COLO829 (cell line): ENCODE data around the gene TXNDC8.
"Not testable (repeated sequence)": the region's sequence is repeated elsewhere in the genome, so short reads cannot be mapped to it uniquely, and the experiment has no call there.

Source experiments
- DNase-seq: peaks from one replicate; pipeline ENCODE4 v3.0.0; 2012; ENCODE audit warnings: low spot score

TXNDC8 gene

DNA sequence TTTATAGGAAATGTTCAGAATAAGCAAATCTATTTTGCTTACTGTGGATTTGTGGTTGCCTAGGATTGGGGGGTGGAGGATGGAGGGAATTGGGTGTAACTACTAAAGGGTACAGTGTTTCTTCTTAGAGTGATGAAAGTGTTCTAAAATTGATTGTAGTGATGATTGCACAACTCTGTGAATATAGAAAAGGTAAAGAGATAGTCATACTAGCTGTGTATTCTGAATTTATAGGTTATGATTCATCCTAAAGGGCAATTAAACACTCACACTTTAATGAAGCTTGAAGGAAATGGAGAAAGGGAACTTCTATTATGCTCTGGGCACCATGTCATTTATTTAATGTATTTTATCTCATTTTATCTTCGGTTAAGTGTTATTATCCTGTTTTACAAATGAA is 9.9 kb downstream of the TXNDC8 start:
- no peak for DNase-seq

DNA sequence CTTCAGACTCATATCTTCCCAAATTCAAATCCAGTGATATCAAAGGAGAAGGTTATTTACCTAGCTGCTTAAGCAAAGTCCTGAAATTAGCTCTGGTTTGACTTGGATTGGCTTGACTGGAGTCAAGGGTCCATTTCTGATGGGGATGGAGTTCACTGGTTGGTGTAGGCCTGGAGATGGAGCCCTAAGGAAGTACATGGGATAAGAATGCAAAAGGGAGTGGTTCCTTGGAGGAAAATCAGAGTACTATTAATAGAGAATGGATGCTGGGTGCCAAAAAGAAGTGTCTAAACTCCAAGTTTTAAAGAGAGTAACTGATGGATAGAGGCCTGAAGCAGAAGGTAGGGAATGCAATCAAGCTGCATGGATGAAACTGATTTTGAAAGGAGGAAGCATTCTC is 13.8 kb downstream of the TXNDC8 start:
- no peak for DNase-seq

DNA sequence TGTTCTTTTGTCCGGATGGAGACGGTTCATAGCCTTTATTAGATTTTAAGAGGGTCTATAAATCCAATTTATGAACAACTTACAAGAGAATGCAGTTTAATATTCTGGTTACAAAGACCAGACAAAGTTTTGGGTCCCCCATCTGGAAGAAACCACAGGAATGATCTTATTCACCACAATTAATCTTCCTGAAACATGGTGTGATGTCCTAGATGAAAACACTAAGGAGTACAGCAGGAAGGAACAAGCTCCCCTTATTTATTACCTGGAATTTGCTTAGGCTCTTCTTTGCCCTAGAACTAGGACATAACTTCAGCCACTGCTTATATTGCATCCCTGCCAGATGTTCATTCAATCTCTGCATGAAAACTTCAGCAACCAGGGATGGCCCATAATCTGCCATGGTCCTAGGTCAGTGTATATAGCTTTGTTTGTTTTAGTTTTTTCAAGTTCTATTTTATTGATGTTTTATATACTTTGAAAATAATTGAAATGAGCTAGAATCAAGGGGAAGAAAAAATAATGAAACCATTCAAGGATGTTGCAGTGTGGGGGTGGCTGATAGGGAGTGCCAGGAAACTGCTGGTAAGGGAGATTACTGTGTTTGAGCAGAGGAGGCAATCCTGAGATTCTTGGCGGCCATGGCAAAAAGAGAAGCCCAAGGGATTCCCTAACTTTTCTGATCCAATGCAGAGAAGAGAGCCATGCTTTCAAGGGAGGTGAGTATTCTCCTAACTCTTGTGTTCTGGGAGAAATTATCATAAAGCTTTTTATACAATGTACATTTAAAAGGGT is 16.8 kb downstream of the TXNDC8 start:
- peak; percentile 28 for DNase-seq

DNA sequence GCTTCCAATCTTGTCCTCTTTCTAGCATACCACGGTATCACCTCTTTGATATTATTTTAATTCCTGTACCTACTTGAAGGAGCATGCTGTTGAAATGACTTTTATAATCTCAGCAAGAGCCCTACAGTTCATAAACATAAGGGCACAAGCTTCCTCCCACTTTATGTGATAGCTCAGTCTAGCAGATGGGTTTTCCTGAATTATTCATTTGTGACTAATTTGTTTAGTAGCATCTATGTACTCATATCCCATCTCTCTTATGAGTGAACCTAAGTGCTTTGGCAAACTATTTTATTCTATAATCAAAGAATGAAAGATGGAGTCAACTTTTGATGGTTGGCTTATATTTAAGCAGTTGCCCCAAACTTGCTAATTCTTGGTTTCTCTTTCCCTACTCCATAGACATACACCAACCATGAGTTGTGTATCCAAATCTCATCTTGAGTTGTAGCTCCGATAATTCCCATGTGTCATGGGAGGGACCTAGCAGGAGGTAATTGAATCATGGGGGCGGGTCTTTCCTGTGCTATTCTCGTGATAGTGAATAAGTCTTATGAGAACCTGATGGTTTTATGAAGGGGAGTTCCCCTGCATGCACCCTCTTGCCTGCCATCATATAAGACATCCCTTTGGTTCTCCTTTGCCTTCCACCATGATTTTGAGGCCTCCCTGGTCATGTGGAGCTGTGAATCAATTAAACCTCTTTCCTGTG is 17.7 kb downstream of the TXNDC8 start:
- DNase-seq: no peak

DNA sequence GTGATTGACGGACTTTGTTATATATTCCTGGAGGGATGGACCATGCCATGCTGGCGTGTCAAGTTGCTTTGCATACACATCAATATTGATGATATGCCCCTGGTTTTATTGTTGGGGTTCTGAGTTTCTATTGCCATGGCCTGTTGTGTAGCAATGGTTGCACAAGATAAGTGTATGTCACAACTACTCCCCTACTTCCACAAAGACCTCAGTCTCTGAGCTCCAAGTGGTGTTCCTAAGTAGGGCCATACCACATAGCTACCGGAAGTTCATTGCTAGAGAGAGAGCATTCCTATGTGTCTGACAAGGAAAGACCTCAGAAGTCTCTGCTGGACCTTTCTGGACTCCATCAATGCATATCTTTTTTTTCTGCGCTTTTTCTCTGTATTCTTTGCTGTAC is 19.8 kb downstream of the TXNDC8 start:
- no peak for DNase-seq

DNA sequence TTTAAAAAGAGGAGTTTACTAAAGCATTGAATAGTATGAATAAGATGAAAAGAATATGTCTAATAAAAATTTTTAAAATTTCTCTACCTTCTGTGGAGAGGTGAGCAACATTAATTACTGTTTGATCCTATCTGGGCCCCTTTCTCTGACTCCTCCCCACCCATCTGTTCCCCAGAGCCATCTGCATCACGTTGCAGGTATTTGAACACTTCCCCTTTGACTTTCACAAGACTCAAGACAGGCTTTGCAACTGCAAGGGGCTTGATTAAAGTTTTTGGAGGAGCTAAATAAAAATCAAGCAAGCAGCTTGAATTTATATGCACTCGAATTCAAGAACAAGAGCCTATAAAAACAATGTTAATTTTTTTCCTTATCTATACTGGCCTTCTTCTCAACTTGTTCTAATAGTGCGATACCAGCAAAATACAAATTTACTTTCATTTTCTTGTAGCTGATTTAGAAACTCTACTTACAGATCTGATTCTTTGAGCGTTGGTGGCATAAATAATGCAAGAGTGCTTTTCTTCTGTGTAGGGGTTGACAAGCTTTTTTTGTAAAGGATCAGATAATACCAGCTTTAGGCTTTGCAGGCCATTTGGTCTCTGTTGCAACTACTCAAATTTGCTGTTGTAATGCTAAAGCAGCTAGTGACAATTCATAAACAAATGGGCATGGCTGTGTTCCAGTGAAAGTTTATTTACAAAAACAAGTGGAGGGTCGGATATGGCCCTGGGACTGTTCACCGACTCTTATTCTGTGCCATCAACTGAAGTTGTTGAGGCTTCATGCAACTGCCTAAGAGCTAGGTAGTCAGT is 21.2 kb downstream of the TXNDC8 start:
- DNase-seq: no peak

DNA sequence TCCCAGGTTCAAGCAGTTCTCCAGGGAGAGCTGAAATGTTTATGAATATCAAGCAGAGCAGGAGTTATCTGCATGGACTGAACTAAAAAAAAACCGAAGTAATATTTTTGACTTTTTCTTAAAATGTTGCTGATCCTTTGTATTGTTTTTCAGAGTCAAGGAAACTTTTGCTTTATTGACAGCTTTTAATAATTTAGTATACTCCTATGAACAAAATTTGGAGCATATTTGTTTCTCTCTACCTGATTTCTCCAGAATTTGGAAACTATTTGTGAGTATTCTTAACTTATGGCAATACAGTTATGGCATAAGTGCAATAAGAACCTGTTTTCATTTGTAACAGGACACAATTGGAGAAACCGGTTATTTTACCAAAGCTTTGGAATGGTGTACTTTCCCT is 25.7 kb downstream of the TXNDC8 start:
- not testable (repeated sequence) for DNase-seq

DNA sequence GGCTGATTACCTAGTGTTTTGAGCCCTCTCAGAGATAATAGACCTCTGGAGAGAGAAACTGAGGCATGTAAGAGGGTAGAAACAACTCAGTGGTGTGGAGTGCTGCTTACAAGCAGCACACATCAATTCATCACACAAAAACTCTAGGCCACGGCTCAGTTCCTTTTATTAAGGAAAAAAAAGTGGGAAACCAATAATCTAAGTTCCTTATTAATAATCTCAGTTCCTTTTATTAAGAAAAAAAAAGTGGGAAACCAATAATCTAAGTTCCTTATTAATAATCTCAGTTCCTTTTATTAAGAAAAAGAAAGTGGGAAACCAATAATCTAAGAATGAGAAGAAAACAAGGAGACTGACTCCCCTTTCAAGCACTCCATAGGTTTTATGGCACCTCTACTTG is 28.0 kb downstream of the TXNDC8 start:
- no peak for DNase-seq

DNA sequence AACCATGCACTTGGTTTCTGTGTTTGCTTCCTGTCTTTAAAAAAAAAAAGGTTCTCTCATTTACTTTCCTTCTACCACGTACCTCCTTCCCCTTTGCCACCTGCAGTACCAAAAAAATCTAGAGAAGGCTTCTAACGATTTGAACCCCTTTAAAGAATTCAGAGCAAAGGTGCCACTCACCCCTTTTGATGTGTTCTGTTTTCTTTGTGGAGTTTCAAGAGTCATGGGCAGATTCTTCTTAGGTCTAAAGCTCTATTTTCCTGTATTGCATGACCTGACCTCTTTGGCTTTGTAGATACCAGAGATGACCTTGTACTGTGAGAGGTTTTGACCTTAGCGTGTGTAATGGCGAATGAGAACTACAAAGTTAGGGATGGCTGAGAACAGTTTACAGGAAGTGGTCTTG is 29.0 kb downstream of the TXNDC8 start:
- no peak for DNase-seq

DNA sequence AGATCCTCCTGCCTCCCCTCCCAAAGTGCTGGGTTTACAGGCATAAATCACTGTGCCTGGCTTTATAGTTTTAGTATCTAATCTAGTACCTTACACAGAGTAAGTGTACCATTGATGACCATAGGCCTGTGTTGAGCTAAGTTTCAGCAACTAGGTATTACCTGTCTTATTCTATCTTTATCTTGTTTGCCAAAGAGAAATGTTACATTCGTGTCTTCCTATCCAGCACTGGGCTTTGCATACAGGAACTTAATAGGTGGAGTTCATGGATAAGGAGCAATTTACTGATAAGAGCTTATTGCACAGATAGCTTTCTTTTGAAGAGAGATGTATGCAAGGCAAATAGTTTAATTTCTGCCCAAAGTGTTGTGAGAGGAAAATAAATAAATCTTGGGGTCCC is 30.5 kb downstream of the TXNDC8 start:
- no peak for DNase-seq

DNA sequence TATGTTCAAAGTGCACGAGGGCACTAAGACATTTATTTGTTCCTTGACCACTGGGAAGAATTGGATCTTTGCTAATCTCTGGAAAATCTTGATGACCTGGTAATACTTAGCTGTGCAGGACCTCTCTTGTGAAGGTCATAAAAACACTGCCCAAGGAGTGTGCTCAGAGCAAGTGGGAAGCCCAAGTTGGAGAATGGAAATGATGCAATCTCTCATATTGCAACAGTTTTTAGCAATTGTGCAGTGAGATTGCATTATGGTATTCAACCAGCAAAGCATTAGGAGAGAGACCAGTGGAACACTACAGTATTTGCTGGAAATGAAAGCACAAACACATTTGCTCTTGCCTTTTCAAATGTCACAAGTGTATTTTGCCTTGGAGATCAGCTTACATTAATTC is 34.5 kb downstream of the TXNDC8 start:
- DNase-seq: no peak

DNA sequence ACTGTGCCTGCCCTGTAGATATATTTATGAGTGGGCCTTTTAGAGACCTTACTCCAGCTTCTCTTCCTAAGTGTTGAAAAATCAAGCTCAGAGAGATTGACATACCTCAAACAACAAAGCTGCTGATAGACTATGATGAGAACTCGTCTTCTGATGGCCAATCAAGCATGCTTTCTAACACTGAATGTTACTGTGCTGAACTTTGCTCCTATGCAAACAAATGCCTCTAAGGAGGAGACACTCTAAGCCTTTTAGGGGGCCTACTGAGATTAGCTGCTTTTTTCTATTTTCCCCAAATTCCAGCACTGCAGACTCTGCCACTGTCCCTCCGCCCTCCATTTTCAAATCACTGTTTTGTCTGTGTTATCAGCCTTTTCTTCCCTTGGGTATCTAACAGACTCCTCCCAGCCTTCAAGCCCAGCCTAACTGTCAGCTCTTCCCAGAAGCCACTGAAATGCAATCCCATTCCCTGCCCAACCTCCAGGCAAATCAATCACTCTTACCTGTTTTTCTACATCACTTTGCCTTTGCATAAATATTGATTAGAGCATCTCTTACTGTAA is 39.5 kb downstream of the TXNDC8 start:
- no peak for DNase-seq

DNA sequence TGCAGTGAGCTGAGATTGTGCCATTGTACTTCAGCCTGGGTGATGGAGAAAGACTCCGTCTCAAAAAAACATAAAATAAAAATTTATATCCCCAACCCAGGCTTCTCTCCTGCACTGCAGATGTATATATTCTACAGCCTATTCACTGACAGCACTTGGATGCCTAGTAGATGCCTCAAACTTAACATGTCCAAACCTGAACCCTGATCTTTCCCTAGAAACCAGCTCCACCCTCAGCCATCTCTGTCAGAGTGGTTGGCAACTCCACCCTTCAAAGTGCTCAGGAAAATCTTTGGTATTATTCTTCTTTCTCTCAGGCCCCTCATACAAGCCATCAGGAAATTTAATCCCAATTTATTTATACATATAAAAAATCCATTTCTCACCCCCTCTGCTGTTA is 44.4 kb downstream of the TXNDC8 start:
- DNase-seq: no peak

DNA sequence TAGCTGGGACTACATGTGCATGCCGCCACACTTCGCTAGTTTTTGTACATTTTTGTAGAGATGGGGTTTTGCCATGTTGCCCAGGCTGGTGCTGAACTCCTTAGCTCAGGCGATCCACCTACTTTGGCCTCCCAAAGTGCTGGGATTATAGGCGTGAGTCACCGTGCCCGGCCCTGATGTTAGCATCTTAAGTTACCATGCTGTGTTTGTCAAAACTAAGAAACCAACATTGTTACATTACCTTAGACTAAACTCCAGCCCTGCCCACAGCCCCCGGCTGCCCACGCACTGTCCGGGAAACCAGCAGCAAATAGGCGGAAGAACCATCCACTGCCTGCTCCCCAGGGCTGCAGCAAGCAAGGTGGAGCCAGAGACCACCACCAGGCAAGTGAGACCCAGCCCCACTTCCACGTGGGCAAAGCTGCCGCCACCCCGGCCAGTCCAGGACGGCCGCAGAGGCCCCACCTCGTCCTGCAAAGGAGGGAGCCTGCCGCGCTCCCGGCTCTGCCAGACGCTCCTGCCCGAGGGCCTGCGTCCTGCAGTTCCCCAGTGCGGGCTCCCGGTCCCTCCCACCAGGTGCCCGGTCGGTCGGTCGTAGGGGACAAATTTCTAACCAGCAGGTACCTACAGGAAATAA is 45.6 kb downstream of the TXNDC8 start:
- no peak for DNase-seq

DNA sequence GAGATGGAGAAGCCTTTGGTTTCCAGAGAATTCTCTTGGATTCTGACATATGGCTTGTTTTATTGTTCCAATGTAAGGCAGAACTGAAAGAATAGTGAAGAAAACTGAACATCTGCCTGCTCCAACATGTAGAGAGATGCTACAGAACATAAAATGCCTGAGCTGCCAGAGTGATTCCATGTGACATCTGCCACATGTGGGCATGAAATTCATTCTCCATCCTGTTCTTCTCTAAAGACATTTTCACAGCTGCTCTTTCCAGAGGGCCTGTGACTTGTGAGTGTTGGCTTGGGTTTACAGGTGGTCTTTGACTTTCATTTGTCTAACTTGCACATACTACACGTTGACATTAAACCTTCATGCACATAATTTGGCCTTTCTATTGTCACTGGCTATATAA is 47.7 kb downstream of the TXNDC8 start:
- DNase-seq: no peak

DNA sequence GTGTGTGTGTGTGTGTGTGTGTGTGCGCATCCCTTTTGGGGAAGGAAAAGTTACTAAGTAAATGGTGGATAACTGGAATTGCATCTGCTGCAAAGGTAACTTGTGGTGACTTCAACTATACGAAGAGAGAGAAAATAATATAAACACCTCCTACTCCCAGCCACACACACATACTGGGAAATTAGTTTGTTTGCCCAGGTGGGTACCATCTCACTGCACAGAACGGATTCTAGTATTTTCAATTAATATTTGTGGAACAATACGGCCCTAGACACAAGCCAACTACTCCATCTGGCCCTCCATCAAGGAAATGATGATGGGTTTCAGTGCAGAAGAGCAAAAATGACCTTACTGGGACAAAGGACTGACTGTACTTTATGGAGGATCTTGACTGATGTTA is 49.2 kb downstream of the TXNDC8 start:
- DNase-seq: no peak

DNA sequence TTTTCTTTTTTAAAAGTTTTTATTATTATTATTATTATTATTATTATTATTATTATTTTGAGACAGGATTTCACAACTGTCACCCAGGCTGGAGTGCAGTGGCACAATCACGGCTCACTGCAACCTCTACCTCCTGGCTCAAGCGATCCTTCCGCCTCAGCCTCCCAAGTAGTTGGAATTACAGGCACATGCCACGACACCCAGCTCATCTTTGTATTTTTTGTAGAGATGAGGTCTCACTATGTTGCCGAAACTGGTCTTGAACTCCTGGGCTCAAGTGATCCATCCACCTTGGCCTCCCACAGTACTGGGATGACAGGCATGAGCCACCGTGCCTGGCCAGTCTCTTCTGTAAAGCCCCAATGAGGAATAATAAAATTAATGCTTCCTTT is 50.4 kb downstream of the TXNDC8 start:
- DNase-seq: no peak

DNA sequence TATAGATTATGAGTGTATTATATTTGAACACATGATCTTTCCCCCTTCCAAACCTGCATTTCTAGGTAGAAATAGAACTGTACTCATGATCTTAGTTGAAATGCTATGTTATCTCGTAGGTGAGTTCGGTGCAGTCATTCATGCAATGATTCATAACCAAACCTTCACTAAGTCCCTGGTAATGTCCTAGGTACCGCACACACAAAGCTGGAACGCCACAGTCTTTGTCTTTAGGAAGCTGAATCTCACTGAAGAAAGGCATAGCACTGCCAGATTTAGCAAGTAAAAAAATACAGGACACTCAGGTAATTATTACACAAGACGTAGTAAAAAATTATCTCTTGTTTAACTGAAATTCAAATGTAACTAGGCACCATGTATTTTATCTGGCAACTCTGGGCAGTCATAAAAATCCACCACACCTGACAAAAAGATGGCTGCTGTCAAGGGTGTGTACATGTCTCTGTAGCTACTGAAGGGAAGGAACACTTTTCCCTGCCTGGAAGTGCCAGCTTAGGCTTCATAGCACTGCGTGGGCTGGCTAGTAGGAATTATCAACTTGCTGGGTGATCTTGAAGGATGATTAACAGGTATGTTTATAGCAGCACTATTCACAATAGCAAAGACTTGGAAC is 53.3 kb downstream of the TXNDC8 start:
- DNase-seq: no peak

DNA sequence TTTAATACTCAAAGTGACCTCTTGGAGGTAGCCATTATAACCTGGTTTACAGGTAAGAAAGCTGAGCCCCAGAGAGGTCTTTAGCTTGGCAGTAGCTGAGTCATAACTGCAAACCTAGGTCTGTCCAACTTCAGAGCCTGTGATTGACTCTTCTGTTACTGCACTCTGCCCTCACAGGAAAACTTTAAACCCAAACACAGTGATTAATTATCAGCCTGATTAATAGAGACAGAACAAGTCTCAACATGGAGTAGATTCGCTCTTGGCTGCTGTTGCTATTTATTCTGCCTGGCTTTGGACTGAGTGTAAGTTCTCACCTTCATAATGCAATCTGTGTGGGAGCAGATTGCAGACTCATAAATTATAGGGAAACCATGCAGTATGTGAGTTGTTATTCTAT is 53.9 kb downstream of the TXNDC8 start:
- no peak for DNase-seq

DNA sequence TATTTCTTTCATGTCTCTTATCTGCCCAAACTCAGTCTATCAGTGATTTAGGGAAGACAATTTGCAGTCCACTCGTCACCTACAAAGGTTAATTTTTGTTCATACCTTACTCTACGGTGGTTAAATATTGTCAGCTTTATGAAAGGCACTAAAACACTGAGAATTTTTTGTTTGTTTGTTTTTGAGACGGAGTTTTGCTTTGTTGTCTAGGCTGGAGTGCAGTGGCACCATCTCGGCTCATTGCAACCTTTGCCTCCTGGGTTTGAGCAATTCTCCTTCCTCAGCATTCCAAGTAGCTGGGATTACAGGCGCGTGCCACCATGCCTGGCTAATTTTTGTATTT is 55.0 kb downstream of the TXNDC8 start:
- DNase-seq: no peak

DNA sequence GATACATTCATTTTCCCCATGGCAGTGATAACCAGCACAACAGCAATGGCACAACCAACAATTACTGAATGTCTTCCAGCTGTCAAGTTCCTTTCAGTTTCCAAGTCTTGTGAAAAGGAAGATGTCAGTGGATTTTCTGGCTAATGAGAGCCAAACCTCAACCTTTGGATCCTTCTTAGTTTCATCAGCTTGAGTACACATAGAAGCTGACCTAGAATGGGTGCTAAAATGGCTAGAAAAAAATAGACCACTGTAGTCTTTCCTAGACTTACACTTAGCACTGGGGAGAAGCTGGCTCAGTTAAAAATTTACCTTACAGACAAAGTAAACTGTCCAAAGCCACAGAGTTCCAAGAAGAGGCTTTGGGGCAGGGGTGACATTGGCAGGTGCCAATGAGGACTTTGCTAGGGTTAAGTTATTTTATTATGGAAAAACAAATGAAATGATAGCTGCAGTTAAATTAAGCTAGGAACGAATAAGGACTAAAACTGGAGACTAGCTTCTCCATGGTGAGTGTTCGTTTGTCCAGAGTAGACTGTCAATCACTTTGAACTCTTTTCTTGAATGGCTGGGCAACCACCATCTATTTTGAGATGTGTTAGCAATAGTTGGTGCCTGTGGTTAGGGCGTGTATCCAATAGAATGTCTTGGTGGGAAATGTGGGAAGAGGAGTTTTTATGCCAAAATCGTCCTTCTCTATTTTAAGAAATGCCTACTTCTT is 55.5 kb downstream of the TXNDC8 start:
- DNase-seq: no peak
